SK-N-MC (cell line): ENCODE data around the gene C11orf21.

Experiments used
- EZH2 ChIP-seq: fragments of 200-600 bp; sonication (generic); IDR thresholded peaks from one replicate; pipeline ENCODE4 v1.6.1; 2017; ENCODE audit warnings: antibody characterized with exemption
- POLR2AphosphoS5 ChIP-seq: IDR thresholded peaks from 2 replicates; pipeline ENCODE4 v1.6.1; 2012; ENCODE audit warnings: mild to moderate bottlenecking, low read depth, low read length, borderline replicate concordance

DNA sequence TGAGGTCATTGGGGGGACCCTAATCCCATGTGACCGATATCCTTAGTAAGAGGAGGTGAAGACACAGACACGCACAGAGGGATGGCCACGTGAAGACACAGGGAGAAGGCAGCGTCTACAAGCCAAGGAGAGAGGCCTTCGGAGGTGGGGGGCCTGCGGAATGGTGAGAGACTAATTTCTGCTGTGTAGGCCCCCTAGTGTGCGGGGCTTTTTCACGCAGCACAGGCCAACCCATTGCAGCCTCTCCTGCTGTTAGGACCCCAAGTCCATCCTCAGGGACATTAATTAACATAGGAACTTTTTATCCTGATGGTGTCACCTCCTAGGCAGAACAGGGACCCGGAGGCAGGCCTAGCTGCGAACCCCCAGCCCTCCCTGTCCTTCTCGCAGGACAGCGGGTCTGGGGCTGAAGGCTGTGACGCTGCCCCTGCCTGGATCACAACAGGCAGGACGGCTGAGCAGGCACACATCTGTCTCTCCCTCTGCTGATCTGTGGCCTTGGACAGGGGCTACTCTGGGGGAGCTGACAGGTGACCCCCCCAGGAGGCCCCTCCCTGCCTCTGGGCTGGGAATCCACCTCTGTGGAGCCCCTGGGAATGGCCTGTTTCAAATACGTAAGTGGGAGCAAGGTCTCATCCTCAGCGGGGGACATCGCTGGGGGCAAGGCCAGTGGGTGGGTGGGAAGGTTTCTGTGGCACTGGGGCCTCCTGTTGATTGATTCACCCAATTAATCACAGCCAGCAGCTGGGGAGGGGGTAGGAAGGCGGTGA, 39.2 kb downstream of the C11orf21 start:
- no peak for TF ChIP-seq POLR2AphosphoS5
- TF ChIP-seq EZH2, result no peak
